Uterus (tissue), 4 donors: ENCODE results near the gene SAXO1. TPM values are rescaled to one million over a fixed set of nuclear protein-coding genes. Genes with fewer than 3 reads are reported as not detected.

Experiments used
- DNase-seq, 2 donors: peaks; one replicate each; pipeline ENCODE4 v3.0.0-alpha.2; 2019 to 2020
- H3K27ac ChIP-seq, 2 donors: fragments of 200-600 bp; sonication (generic); 1 replicate in 1 of 2; 2 replicates in 1 of 2; pipeline ENCODE4 v1.5.1; 2016 to 2018
- H3K27me3 ChIP-seq, 2 donors: fragments of 200-600 bp; sonication (generic); one replicate each; pipeline ENCODE4 v1.5.1; 2018 to 2019; ENCODE audit warnings: control low read depth in 1 of 2
- H3K36me3 ChIP-seq, 2 donors: fragments of 200-600 bp; sonication (generic); one replicate each; pipeline ENCODE4 v1.5.1; 2019; ENCODE audit warnings: control low read depth in 1 of 2
- H3K4me1 ChIP-seq, 2 donors: fragments of 200-600 bp; sonication (generic); one replicate each; pipeline ENCODE4 v1.5.1; 2018 to 2019; ENCODE audit warnings: control low read depth in 1 of 2
- H3K4me3 ChIP-seq, 2 donors: fragments of 200-600 bp; sonication (generic); 1 replicate in 1 of 2; 2 replicates in 1 of 2; pipeline ENCODE4 v1.5.1; 2018 to 2019; ENCODE audit warnings: mild to moderate bottlenecking in 1 of 2
- H3K9me3 ChIP-seq, 2 donors: fragments of 200-600 bp; sonication (generic); one replicate each; pipeline ENCODE4 v1.5.1; 2019; ENCODE audit warnings: control low read depth in 1 of 2
- CTCF ChIP-seq, 4 experiments: fragments of 200-600 bp in 2 of 4; fragments of 450-650 bp in 2 of 4; sonication (generic) in 2 of 4; IDR thresholded peaks; one replicate each; pipeline ENCODE4 v1.5.1; 2016 to 2019; ENCODE audit warnings: antibody characterized with exemption in 4 of 4, mild to moderate bottlenecking in 2 of 4, moderate library complexity in 1 of 4
- POLR2A ChIP-seq, 2 donors: fragments of 450-650 bp; IDR thresholded peaks; one replicate each; pipeline ENCODE4 v1.6.1; 2016; ENCODE audit warnings: antibody characterized with exemption in 2 of 2, mild to moderate bottlenecking in 1 of 2, moderate library complexity in 1 of 2
- intact Hi-C: fragments of 100-400 bp; cut with DNase I; formaldehyde crosslinking; loops from one replicate; pipeline ENCODE4 v1.15.1; 2023; ENCODE audit warnings: low total_unique reads
- total RNA-seq, 4 donors: library from RNA; depleted of rRNA in 3 of 4; stranded (reverse); fragments of >200 nt in 3 of 4; gene quantifications; one replicate each; pipeline versions ENCODE4 v1.1.0 to v1.2.4, GENCODE V29; 2014 to 2023
- donor health status: DM: yes; HTN: yes; CAD: no.

SAXO1 gene
- total RNA-seq, 4 donors from 2014 or later: 0.14 to 0.37 TPM; not detected in 2

GRCh38 chr9:18971909-18972308 lies 61.1 kb downstream of the SAXO1 start:
- Histone ChIP-seq H3K4me3 (no peak overlapping the region), H3K27me3 (no peaks in the 10 kb centered on the region), H3K4me1 (no peaks in the 10 kb centered on the region), H3K36me3 (no peaks in the 10 kb centered on the region), H3K27ac (no peak overlapping the region), H3K9me3 (no peaks in the 10 kb centered on the region)
- intact Hi-C loops: no loop called here
- no peak for TF ChIP-seq CTCF (IDR thresholded peaks at IDR 0.05)
- TF ChIP-seq POLR2A (IDR thresholded peaks at IDR 0.05): no peak
- DNase-seq: no peak

- no peaks in the 10 kb centered on the region for H3K27me3 ChIP-seq
- H3K4me1 ChIP-seq: no peaks in the 10 kb centered on the region
- no peaks in the 10 kb centered on the region for H3K9me3 ChIP-seq
- no peak overlapping the region for H3K4me3 ChIP-seq
- intact Hi-C loops: no loop called here
- no peak for TF ChIP-seq CTCF (IDR thresholded peaks at IDR 0.05)
- no peak overlapping the region for H3K27ac ChIP-seq
- no peak for DNase-seq
- H3K36me3 ChIP-seq: no peaks in the 10 kb centered on the region
Measured at GRCh38 chr9:18971404-18971803, 61.6 kb downstream of the SAXO1 start.

DNA sequence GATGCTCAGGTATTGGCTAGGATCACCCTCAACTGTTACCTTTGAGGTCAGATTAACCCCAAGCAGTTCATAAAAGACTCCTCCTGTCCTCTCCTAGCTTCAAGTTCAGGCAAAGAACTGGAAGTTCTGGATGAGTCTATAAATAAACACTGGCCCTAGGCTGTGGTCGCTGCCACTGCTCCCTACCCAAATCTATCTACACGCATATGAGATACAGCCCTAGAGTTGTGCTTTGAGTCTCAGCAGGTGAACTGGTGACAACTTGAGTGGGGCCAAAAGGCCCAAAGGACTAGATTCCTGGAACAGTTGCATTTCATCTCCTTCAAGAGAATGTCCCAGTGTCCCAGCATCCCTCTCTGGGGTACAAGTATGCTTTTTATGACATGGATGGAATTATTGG lies 62.6 kb downstream of the SAXO1 start:
- Histone ChIP-seq H3K27me3 (no peaks in the 10 kb centered on the region), H3K36me3 (no peaks in the 10 kb centered on the region), H3K4me3 (no peak overlapping the region), H3K9me3 (no peaks in the 10 kb centered on the region), H3K27ac (no peak overlapping the region), H3K4me1 (no peaks in the 10 kb centered on the region)
- DNase-seq: no peak
- intact Hi-C loops: no loop called here
- no peak for TF ChIP-seq CTCF (IDR thresholded peaks at IDR 0.05)
- no peak for TF ChIP-seq POLR2A (IDR thresholded peaks at IDR 0.05)

DNA sequence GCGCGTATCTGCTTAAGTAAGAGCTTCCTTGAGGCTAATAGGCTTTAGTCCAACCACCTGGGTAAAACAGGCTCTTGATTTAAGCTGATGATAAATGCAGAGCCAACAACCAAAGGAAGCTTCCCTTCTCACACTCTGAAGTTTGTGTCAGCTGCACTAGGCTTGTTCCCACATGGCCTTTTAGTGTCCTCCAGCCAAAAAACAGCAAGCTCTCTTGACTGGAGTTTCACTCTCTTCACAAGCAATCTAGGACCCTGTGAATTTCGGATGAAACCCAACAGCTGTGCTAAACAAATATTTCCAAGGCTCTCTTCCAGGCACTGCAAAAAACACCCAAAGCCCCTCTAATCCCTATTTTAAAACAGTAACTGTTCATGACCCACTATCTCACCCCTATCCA lies 63.9 kb downstream of the SAXO1 start:
- Histone ChIP-seq H3K4me3 (no peak overlapping the region), H3K36me3 (no peaks in the 10 kb centered on the region), H3K4me1 (no peaks in the 10 kb centered on the region), H3K27me3 (no peaks in the 10 kb centered on the region), H3K27ac (peak overlapping the region in 1 of 2 donors; percentile 17), H3K9me3 (no peaks in the 10 kb centered on the region)
- no peak for TF ChIP-seq POLR2A (IDR thresholded peaks at IDR 0.05)
- TF ChIP-seq CTCF (IDR thresholded peaks at IDR 0.05): no peak
- DNase-seq: no peak
- intact Hi-C loops: no loop called here

- H3K27ac ChIP-seq: no peak overlapping the region
- DNase-seq: no peak
- H3K4me3 ChIP-seq: no peak overlapping the region
- no peaks in the 10 kb centered on the region for H3K27me3 ChIP-seq
- H3K9me3 ChIP-seq: no peaks in the 10 kb centered on the region
- no peaks in the 10 kb centered on the region for H3K4me1 ChIP-seq
- TF ChIP-seq CTCF (IDR thresholded peaks at IDR 0.05) (no peak), POLR2A (IDR thresholded peaks at IDR 0.05) (no peak)
- no peaks in the 10 kb centered on the region for H3K36me3 ChIP-seq
- intact Hi-C loops: no loop called here
Measured at GRCh38 chr9:18955626-18956025, 77.4 kb downstream of the SAXO1 start.
